ENCODE data around the gene CFAP46.

The CFAP46 gene

GRCh38 chr10:132951926-132952325 lies 9.6 kb upstream of the CFAP46 start:
- no peaks in the 10 kb centered on the region for H3K9me3 ChIP-seq
- no peaks in the 10 kb centered on the region for H3K36me3 ChIP-seq (replicated peaks)
- in situ Hi-C loops (cut with MboI; ENCODE audit: low sequenced_read_pairs): no loop called here
- no peak for DNase-seq (ENCODE audit: low spot score in 2 of 2)
- H3K27me3 ChIP-seq (ENCODE audit: low read depth): peaks cover 20% of the 10 kb centered on the region; the same call in 1 of the 2 replicates
- no peaks in the 10 kb centered on the region for H3K4me1 ChIP-seq
- H3K4me3 ChIP-seq: no peak overlapping the region

GRCh38 chr10:132948351-132948750 lies 6.0 kb upstream of the CFAP46 start:
- peaks cover 15% of the 10 kb centered on the region; the same call in 1 of the 2 replicates for H3K27me3 ChIP-seq (ENCODE audit: low read depth)
- H3K4me1 ChIP-seq: no peaks in the 10 kb centered on the region
- H3K36me3 ChIP-seq (replicated peaks): no peaks in the 10 kb centered on the region
- no peak for DNase-seq (ENCODE audit: low spot score in 2 of 2)
- no peaks in the 10 kb centered on the region for H3K9me3 ChIP-seq
- in situ Hi-C loops (cut with MboI; ENCODE audit: low sequenced_read_pairs): loop anchor here (10.0 kb wide), 1 partner anchor 176 kb away; no protein-coding TSS in a partner anchor
- H3K4me3 ChIP-seq: no peak overlapping the region

DNA sequence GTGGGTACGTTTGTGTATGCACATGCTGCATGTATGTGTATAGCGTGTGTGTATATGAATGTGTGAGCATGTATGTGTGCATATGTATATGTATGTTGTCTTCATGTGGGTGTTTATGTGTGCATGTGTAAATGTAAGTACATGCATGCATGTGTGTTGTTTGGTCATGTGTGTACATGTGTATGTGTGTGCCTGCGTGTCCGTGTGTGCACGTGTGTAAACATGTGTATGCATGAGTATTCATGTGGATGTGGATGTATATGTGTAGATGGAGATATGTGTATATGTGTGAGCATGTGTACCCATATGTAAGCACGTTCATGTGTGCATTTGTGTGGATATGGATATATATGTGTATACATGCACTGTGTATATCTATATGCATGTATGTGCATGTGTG lies 5.5 kb upstream of the CFAP46 start:
- H3K4me1 ChIP-seq: no peaks in the 10 kb centered on the region
- no peak overlapping the region for H3K4me3 ChIP-seq
- H3K9me3 ChIP-seq: no peaks in the 10 kb centered on the region
- in situ Hi-C loops (cut with MboI; ENCODE audit: low sequenced_read_pairs): loop anchor here (10.0 kb wide), 1 partner anchor 177 kb away; no protein-coding TSS in a partner anchor
- no peak for DNase-seq (ENCODE audit: low spot score in 2 of 2)
- peaks cover 12% of the 10 kb centered on the region; the same call in 1 of the 2 replicates for H3K27me3 ChIP-seq (ENCODE audit: low read depth)
- H3K36me3 ChIP-seq (replicated peaks): no peaks in the 10 kb centered on the region

- Histone ChIP-seq H3K4me3 (no peak overlapping the region), H3K27me3 (ENCODE audit: low read depth) (peaks cover 5% of the 10 kb centered on the region; the same call in 1 of the 2 replicates), H3K36me3 (replicated peaks) (no peaks in the 10 kb centered on the region), H3K9me3 (no peaks in the 10 kb centered on the region), H3K4me1 (no peaks in the 10 kb centered on the region)
- no peak for DNase-seq (ENCODE audit: low spot score in 2 of 2)
- in situ Hi-C loops (cut with MboI; ENCODE audit: low sequenced_read_pairs): loop anchor here (10.0 kb wide), 1 partner anchor 178 kb away; no protein-coding TSS in a partner anchor
Measured at GRCh38 chr10:132946806-132947546, 4.6 kb upstream of the CFAP46 start.

- no peaks in the 10 kb centered on the region for H3K36me3 ChIP-seq (replicated peaks)
- no peaks in the 10 kb centered on the region for H3K4me1 ChIP-seq
- DNase-seq (ENCODE audit: low spot score in 2 of 2): no peak
- in situ Hi-C loops (cut with MboI; ENCODE audit: low sequenced_read_pairs): loop anchor here (10.0 kb wide), 1 partner anchor 178 kb away; no protein-coding TSS in a partner anchor
- H3K4me3 ChIP-seq: no peak overlapping the region
- peaks cover 4% of the 10 kb centered on the region; the same call in 1 of the 2 replicates for H3K27me3 ChIP-seq (ENCODE audit: low read depth)
- H3K9me3 ChIP-seq: no peaks in the 10 kb centered on the region
Measured at GRCh38 chr10:132946311-132946710, 3.9 kb upstream of the CFAP46 start.

GRCh38 chr10:132945894-132946255 lies 3.5 kb upstream of the CFAP46 start:
- DNase-seq (ENCODE audit: low spot score in 2 of 2): no peak
- in situ Hi-C loops (cut with MboI; ENCODE audit: low sequenced_read_pairs): loop anchor here (10.0 kb wide), 1 partner anchor 179 kb away; no protein-coding TSS in a partner anchor
- Histone ChIP-seq H3K4me3 (no peak overlapping the region), H3K36me3 (replicated peaks) (no peaks in the 10 kb centered on the region), H3K27me3 (ENCODE audit: low read depth) (peaks cover 1% of the 10 kb centered on the region; the same call in 1 of the 2 replicates), H3K4me1 (no peaks in the 10 kb centered on the region), H3K9me3 (no peaks in the 10 kb centered on the region)

- DNase-seq (ENCODE audit: low spot score in 2 of 2): no peak
- Histone ChIP-seq H3K4me1 (no peaks in the 10 kb centered on the region), H3K27me3 (ENCODE audit: low read depth) (no peaks in the 10 kb centered on the region), H3K36me3 (replicated peaks) (no peaks in the 10 kb centered on the region), H3K9me3 (no peaks in the 10 kb centered on the region), H3K4me3 (no peak overlapping the region)
- in situ Hi-C loops (cut with MboI; ENCODE audit: low sequenced_read_pairs): loop anchor here (10.0 kb wide), 1 partner anchor 179 kb away; no protein-coding TSS in a partner anchor
Measured at GRCh38 chr10:132945125-132945893, 2.9 kb upstream of the CFAP46 start.

GRCh38 chr10:132944510-132944909 lies 2.1 kb upstream of the CFAP46 start:
- in situ Hi-C loops (cut with MboI; ENCODE audit: low sequenced_read_pairs): loop anchor here (10.0 kb wide), 1 partner anchor 180 kb away; no protein-coding TSS in a partner anchor
- DNase-seq (ENCODE audit: low spot score in 2 of 2): no peak
- no peaks in the 10 kb centered on the region for H3K27me3 ChIP-seq (ENCODE audit: low read depth)
- no peaks in the 10 kb centered on the region for H3K4me1 ChIP-seq
- H3K36me3 ChIP-seq (replicated peaks): no peaks in the 10 kb centered on the region
- H3K9me3 ChIP-seq: no peaks in the 10 kb centered on the region
- H3K4me3 ChIP-seq: no peak overlapping the region

DNA sequence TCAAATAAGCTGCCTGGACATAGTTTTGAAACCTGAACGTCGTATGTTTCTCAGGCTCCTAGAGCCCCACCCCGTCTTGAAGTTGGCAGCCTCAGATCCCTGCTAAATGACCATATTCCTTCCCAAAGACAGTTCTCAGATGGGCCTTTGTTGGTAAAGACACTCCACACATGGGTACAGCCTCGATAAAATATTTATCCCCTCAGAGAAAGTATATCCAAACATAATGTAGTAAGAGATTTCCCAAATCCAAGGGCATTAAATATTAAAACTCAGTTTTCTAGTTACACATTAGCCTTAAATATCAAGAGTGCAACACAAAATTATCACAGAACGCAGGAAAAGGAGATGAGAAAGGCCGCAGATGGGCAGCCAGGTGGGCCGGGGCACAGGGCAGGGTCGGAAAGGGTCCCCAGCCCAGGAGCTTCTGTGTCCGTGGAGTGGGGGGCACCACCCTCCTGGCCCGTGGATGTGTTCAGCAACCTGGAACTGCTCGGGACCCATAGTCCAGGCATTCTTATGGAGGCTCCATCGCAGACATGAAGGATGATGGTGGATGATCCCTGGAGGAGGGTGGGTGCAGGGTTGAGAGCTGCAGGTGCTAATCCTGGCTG lies 1.5 kb upstream of the CFAP46 start:
- DNase-seq (ENCODE audit: low spot score in 2 of 2): no peak
- Histone ChIP-seq H3K4me1 (no peaks in the 10 kb centered on the region), H3K9me3 (no peaks in the 10 kb centered on the region), H3K4me3 (no peak overlapping the region), H3K27me3 (ENCODE audit: low read depth) (no peaks in the 10 kb centered on the region), H3K36me3 (replicated peaks) (no peaks in the 10 kb centered on the region)
- in situ Hi-C loops (cut with MboI; ENCODE audit: low sequenced_read_pairs): loop anchor here (10.0 kb wide), 1 partner anchor 181 kb away; no protein-coding TSS in a partner anchor

- no peaks in the 10 kb centered on the region for H3K4me1 ChIP-seq
- DNase-seq (ENCODE audit: low spot score in 2 of 2): peak in 1 of 2 experiments; percentile 4
- H3K27me3 ChIP-seq (ENCODE audit: low read depth): no peaks in the 10 kb centered on the region
- H3K36me3 ChIP-seq (replicated peaks): no peaks in the 10 kb centered on the region
- in situ Hi-C loops (cut with MboI; ENCODE audit: low sequenced_read_pairs): loop anchor here (10.0 kb wide), 1 partner anchor 182 kb away; no protein-coding TSS in a partner anchor
- no peaks in the 10 kb centered on the region for H3K9me3 ChIP-seq
- peak overlapping the region; percentile 45 for H3K4me3 ChIP-seq
Measured at GRCh38 chr10:132943058-132943790, 854 bp upstream of the CFAP46 start.

DNA sequence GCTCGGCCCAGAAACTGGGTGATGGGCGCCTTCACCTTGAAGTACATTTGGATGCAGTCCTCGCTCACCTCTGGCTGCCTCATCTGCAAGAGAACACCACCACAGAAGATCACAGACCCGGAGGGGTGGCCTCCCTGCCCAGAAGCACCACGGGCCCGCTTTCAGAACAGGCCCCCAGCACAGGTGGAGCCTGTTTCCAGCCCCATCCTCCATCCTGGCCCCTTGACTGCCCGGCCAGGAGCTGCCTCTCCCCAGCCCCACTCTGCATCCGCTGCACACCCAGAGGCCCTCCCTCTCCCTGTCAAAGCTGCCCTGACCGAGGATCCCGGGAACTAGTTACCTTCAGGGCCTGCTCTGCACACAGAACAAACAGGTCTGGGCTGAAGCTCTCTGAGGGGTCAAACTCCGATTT lies 724 bp downstream of the CFAP46 start:
- Histone ChIP-seq H3K4me1 (no peaks in the 10 kb centered on the region), H3K9me3 (no peaks in the 10 kb centered on the region), H3K36me3 (replicated peaks) (no peaks in the 10 kb centered on the region), H3K27me3 (ENCODE audit: low read depth) (no peaks in the 10 kb centered on the region), H3K4me3 (peak overlapping the region; percentile 45)
- no peak for DNase-seq (ENCODE audit: low spot score in 2 of 2)
- in situ Hi-C loops (cut with MboI; ENCODE audit: low sequenced_read_pairs): loop anchor here (10.0 kb wide), 1 partner anchor 183 kb away; no protein-coding TSS in a partner anchor

DNA sequence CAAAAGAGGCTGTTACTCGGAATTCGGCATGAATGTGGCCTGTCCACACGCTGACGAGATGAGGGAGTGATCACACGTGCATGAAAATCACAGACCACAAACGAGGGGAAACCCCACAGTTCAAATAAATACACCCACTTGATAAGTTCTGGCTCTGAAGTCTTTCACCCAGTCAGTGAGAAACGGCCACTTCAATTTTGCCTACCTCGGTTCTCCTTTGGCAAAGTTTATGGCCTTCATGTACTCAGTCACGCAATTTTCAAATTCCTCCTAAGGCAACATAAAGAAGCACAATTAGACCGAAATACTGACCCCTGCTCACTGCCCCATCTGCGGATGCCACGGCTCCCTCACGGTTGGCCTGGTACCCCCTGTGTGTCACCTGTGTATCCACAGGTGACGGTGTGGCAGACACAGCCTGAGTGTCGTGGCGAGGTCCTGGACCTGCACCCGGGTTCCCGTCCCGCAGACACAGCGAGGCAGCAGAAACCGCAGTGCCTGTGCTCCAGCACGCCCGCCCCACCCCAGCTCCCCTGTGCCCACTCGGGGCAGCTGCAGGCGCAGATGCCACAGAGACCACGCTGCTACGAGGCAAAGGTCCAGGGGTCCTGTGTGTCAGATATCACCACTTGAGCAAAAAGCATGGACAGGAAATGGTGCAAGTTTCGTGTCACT lies 1.4 kb downstream of the CFAP46 start:
- H3K4me3 ChIP-seq: no peak overlapping the region
- no peaks in the 10 kb centered on the region for H3K9me3 ChIP-seq
- no peaks in the 10 kb centered on the region for H3K4me1 ChIP-seq
- no peak for DNase-seq (ENCODE audit: low spot score in 2 of 2)
- H3K36me3 ChIP-seq (replicated peaks): no peaks in the 10 kb centered on the region
- in situ Hi-C loops (cut with MboI; ENCODE audit: low sequenced_read_pairs): loop anchor here (10.0 kb wide), 1 partner anchor 184 kb away; no protein-coding TSS in a partner anchor
- H3K27me3 ChIP-seq (ENCODE audit: low read depth): no peaks in the 10 kb centered on the region
